Stimulated activated CD8-positive, alpha-beta memory T cell treated with anti-CD3 and anti-CD28 coated beads, Interleukin-12 subunit alpha, Interleukin-12 subunit beta, amount 100 ng/mL, for 24 hours (primary cell): ENCODE data around the gene FA2H.
A peak's percentile ranks its signal among the peaks of the same experiment; 100 is the strongest.
"Not testable (repeated sequence)": the region's sequence is repeated elsewhere in the genome, so short reads cannot be mapped to it uniquely, and the experiment has no call there.

ENCODE experiments used
- DNase-seq: peaks from one replicate; pipeline ENCODE4 v3.0.0-alpha.2; 2020; ENCODE audit errors: extremely low read depth

Gene FA2H

DNA sequence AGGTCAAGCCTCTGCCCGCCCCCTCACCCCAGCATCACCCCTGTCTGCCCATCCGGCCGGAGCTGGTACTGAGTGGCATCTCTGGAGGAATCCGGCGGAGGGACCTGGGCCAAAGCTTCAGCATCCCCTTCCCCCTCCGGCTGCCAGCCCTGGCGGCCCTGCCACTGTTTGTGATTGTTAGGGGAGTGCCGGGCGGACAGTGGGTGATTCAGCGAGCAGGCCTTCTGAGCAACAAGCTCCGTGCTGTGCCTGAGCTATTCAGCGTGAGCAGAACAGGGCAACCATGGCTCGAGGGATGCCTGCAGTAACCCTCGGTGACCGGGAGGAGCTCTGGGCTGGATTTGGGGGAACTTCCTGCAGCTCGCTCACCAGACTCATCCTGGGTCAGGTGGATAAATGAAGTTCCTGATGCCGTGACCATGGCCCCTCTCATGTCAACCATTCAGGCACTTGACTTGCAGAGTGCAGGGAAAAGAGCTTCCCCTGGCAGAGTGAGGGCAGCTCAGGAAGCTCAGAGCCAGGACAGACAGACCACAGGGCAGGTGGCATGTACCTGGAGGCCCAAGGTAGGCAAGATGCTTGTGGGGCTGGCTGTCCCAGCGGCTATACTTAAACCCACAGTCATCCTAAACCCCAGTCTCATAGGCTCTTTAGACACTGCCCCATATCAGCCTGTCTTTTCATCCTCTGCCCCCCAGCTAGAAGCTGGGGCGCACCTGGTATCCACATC, 49.6 kb downstream of the FA2H start:
- DNase-seq, result no peak

DNA sequence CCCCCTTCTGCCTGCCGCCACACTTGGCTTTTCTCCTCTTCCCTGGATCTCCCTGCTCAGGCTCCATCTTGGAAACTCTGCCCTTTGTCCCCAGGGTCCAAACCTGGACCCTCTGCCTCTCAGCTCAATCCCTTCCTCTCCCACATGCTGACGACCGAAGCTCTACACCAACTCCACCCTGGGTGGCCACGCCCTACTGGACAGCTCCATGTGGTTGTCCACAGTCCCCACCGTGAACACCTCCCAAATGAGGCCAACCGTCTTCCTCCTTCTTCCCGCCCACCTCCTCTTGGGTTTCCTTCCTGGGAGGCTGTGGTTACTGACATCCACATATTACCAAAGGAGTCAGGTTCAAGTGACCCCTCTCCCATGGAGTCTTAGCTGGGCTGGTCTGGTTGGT, 51.4 kb downstream of the FA2H start:
- DNase-seq, result no peak

DNA sequence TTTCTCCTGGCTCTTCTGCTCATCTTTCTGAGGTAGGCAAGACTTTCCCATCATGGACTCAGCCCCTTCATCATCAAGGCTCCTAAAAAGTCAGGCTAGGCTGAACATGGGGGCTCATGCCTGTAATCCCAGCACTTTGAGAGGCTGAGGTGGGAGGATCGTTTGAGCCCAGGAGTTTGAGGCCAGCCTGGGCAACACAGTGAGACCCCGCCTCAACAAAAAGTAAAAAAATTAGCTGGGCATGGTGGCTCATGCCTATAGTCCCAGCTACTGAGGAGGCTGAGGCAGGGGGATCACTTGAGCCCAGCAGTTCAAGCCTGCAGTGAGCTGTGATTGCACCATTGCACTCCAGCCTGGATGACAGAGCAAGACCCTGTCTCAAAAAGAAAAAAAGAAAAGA, 52.5 kb downstream of the FA2H start:
- DNase-seq, result not testable (repeated sequence)

DNA sequence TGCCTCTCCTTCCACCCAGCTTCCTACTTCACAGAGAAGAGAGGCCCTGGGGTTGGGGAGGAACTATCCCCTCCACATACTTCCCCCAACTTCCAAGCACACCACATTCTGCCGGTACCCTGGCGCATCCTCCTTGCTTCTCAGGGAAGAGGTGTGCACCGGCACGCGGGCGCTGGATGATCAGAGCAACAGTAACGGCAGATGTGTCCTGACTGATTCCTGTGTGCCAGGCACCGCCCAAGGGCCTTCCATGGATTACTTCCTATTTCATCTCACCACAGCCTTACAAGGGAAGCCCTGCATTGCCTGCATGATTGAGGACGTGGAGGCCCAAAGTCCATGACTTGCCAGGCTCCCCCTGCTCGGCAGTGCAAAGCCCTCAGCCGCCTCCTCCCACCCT, 52.9 kb downstream of the FA2H start:
- DNase-seq, result no peak

DNA sequence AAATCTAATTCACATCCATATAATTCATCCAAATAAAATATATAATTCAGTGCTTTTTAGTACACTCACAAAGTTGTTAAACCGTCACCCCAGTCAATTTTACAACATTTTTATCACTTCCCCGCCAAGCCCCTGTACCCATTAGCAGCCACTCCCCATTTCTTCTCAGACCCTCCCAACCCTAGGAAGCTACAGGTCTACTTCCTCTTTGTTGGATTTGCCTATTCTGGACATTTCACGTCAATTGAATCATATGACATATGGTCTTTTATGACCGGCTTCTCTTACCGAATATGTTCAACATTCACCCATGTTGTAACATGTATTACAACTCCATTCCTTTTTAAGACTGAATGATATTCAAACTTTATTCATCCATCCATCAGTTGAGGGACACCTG, 54.0 kb downstream of the FA2H start:
- DNase-seq, result no peak

DNA sequence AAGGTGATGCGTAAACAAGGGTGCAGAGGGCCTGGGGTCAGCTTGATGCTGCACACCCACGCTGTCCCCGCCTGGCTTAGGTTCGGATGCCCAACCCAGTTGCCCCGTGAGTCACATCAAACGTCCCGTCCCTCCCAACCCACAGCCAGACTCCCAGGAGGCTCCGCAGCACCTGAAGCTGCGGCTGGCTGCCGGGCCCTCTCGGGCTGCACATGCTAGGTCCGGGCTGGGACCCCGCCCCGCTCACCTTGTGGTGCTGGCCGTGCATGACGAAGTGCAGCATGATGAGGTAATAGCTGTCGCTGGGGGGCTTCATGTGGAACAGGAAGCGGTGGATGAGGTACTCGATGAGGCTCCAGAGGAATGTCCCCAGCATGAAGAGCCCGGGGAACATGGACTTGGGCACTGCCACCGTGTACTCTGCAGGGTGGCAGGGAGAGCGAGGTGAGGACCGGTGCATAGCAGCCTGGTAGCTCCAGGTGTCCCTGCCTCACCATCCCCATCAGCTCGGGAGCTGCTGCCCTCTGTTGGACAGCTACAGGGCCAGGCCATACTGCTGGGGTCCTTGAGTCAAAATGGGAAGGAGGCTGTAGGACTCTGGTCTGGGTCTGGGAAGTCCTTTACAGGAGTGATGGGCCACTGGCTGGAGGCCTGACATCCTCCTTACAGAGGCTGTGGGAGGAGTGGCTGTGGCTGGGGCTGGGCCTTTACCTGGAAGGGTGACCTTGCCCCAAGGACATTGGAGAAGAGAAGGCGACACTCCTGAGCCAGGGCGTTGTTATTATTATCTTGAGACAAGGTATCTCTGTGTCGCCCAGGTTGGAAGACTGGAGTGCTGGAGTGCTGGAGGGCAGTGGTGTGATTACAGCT, 55.6 kb downstream of the FA2H start:
- no peak for DNase-seq

DNA sequence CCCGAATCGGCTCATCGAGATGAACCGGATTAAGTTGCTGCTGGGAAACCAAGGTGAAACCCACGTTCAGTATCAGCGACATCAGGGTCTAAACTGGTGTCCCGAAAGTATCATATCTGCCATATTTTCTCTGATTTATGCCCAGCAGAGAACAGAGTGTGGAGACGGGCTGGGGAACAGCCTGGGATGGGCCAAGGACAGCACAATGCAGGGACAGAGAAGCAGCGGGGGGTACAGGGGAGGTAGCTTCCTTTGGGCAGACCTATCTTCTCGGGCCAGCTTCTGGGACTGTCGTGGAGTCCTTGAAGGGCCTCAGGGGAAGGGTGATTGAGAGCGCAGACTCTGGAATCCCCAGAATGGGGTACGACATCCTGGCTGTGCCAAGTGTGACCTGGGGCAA, 56.5 kb downstream of the FA2H start:
- no peak for DNase-seq

DNA sequence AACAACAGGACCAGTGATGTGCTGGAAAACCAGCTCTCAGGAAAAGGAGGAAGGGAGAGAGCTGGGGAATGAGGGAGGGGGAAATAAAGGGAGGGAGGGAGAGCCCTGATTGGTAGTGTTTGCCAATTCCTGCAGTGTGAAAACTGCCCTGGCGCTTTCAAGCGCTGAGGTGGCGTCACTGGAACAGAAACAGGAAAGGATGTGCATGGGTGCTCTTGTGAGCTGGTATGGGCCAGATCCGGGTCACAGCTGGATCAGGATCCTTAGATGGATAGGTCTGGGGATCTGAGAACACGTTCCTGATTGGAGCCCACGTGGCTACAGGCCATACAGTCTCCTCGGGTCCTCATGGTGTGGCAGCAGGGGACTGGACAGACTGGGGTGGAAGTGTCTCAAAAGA, 57.3 kb downstream of the FA2H start:
- no peak for DNase-seq

DNA sequence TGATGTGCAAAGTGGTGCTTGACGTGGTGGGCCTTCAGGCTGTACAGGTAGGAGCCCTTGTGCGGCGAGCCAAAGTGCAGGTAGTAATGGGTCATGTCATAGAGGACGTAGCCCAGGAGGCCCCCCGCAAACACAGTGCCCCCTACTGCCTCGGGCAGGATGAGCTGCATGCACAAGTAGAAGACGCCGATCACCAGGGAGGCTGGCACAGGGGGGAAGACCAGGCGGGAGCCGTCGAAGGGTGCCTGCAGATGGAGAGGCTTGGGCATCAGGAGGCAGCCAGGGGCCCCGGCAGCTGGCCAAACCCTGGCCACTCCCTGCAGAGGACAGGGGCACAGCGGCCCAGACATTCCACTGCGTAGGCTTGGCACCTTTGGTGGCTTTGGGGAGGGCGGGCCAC, 58.3 kb downstream of the FA2H start:
- no peak for DNase-seq

DNA sequence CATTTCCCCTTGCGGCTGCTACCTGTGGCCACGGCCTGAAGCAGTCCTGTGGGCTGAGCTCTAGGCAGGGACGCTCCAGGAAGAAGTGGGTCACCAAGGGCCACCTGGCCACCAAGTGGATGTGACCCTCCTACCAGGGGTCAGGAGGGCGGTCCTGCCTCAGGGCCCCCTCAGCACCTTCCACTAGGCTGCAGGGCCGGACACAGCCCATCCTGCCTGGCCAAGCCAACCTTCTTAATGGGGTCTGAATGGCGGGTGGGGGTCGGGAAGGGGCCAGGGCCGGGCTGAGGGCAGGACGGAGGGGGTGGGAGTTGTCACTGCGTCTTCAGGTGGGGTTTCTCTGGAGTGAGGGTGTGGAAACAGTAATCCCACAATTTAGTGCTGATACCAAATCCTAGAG, 60.7 kb downstream of the FA2H start:
- no peak for DNase-seq

DNA sequence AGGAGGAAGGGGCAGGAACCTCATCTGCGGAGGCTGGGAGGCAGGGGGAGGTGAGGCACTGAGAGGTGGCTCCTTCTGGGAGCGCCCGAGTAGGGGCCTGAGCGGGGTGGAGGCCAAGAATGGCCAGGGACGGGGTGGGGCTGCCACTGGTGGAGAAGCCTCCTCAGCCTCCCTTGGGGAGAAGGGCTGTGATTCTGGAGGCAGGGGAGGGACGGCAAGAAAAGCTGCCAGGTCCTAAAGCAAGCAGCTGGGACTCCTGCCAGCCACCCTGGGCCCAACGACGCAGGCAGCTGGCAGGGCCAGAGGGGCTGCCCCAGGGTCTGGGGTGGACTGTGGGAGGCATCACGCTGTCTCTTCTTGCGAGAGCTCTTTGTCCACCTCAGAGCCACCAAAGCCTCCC, 61.3 kb downstream of the FA2H start:
- DNase-seq, result no peak

DNA sequence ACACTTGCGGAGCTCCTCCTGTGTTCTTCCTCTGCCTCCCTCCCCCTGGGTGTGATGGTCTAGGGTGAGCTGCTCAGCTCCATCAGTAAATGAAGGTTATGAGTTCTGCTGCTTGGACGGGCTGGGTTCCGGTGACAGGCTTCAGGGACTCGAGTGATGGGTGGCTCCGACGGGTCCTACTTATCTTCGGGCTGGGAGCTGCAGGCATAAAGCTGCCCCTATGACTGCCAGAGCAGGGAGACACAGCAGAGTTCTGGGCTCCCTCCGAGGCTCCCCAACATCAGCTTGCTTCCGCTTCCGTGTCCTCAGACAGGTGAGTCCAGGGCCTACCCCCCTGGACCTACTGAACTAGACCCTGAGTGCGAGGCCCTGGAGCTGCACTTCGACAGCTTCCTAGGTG, 62.7 kb downstream of the FA2H start:
- DNase-seq, result no peak

DNA sequence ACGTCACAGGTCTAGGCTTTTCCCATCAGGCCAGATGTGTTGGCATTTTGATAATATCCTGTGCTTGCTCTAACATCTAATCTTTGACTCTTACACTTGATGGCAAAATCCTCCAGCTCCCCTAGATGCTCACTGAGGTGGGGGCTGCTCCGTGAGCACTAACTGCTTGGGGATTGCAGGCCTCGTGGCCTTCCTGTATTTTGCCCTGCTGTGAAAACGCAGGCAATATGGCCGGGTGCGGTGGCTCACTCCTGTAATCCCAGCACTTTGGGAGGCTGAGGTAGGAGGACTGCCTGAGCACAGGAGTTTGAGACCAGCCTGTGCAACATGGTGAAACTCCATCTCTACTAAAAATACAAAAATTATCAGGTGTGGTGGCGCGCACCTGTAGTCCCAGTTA, 64.2 kb downstream of the FA2H start:
- DNase-seq, result no peak

DNA sequence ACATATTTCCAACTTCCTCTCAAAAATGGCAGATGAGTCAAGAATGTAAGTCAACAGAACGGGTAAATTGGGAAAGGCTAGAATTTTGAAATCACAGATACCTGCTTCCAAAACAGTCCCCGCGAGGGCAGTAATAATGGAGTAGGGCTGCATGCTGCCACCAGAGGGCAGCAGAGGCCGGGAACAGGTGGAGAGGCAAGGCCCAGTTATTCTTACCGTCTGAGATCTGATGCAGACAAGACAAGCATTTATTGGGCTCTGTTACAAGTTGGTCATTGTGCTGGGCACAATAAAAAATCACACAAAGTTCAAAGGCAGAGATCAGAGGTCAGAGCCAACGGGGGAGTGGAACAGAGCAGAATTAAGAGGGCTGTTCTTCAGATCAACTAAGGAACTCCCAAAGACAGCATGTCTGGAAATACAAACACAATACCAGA, 65.2 kb downstream of the FA2H start:
- peak; percentile 47 for DNase-seq

DNA sequence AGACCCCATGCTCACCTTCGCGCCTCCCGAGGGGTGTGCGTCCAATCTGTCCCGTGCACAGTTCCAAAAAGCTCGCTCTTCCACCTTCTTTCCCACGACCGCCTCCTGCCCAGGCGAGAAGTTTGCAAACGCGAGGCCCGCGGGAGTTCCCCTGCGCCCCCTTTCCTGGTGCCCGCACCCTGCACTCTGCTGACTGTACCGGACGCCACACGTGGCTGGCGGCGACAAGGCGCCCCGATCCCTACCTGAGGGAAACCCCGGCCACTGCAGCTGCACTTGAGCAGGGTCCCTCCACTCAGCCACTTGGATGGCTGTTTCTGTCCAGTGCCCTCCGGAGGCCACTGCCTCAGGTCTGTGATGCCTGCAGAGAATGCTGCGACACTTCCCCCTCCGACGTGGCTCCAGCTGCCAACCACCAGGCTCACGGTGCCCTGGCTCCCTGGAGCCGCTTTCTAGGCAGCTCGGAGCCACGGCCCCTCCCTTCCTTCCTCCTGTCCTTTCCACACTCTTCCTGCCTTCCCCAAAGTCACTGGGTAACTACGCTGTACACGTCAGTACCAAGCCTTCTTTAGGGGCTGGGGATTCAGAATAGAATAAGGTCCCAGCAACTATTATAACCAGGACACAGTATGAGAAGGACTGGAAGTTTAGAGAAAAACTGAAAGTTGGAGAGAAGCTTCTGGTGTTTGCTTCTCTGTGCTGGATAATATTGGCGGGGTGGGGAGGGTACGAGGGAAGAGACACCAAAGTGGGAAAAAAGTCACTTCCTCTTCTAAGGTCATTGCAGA, 74.0 kb downstream of the FA2H start, which contains the start of gene MLKL:
TSS of gene MLKL (minus strand) at position 425 of the 788 bp plus-strand sequence. CDS start 5,105 bp downstream, outside the sequence.
- no peak for DNase-seq

DNA sequence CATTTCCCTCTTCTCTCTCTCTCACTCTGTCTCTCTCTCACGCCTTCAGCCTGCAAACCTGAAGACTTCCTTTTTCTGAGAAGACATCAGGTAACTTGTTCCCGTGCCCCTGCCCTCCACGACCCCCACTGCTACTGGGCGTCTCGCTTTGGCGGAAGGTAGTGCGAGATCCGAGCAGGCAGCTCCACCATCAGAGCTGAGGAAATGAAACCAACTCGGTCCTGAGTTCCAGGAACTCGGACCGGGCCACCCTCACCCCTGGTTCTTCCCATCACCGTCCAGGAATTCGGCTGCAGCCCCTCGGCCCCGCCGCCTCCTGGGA, 74.5 kb downstream of the FA2H start:
- no peak for DNase-seq

DNA sequence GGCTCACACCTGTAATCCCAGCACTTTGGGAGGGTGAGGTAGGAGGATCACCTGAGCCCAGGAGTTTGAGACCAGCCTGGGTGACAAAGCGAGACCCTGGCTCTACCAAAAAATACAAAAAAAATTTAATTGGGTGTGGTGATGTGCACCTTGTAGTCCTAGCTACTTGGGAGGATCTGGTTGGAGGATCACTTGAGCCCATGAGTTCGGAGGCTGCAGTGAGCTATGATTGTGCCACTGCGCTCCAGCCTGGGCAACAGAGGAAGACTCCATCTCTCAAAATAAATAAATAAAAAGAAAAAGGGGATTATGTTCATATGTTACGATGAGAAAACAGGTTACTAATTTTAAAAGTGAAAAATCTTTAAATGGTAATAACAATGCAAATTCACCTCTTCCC, 75.0 kb downstream of the FA2H start:
- DNase-seq, result no peak

DNA sequence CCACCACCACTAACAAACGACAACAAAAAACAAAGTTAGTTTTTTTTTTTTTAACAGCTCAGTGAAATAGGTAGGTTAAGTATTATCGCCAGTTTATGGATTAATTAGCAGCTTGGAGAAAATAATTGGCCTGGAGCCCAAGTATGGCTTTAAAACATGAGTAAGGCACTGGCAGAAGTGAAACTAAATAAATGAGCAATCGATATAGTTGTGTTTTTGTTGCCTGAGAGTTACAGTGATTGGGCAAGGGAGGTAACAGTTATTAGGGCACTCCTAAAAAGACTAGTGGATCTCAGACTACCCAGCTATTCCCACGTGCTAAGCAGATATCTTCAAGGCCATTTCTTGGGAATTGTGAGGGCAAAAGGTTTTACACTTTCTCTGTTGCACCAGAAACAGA, 76.4 kb downstream of the FA2H start:
- no peak for DNase-seq

DNA sequence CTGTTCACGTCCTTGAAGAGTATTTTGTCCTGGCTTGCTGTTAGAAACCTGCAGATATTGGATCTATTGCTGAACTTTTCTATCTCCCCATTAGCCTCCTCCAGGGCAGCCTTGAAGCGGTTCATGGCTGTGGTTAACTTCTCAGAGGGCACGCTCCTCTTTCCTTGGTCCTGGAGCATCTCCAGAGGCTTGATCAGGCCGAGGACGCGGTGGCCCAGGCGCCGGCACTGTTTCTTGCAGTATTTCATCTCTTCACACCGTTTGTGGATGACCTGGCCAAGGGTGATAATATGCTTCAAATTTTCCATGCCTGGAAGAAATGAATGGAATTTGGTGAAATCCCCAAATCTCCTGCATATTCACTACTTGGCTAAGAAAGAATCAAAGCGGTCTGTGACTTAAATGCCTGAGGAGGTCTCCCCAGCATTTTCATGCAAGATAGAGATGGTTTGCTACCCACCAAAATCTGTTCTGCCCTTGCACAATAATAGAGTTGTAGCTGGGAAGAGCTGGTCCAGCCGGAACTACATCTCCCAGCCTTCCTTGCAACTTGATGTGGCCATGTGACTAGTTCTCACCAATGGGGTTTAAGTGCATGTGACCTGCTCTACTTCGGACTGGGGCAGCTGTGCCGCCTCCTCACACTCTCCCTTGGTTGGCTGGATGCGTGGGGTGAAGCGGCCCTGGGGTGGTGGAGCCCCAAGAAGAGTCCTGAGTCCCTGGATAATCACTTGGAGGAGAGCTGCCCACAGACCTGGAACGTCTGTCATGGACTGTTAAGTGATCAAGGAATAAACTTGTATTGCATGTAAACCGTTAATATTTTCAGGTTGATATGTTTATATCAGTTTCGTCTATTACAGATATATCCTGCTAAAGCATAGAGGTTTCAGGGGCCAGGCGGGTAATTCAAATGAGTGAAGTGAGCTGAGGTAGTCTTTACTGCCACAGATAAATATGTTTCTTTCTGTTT, 78.9 kb downstream of the FA2H start:
- DNase-seq, result no peak

DNA sequence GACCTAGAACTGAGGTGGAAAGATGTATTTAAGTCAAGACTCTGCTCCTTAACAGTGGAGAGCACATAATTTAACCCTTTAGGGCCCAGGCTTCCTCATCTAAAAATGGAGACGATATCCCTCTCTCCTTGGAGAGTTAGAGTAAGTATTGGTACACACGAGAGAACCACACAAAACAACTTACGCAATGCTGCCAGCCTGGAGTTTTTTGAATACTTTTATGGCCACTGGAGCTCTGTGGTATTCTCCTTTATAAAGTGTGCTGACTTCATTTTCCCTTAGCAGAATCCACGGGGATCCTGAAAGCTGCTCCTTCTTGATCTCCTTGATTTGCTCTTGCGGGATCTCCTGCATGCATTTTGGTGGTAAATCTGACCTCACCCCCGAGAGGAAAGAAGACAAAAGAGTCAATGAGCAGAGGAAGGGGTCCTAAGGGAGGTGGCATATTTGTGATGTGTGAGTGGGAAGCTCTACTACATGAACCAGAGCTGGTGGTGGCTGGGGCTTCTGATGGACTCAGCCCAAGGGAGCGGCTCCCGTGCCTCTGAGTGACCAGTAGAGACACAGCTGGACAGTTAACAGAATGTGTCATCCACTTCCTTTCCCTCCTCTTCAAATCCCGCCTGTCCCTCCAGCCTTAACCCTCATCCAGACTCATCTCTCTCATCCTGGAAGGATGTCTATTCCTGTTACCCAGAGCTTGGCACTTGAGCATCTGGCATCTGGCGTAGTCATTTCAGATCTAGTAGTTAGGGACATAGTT, 83.3 kb downstream of the FA2H start:
- DNase-seq, result no peak

DNA sequence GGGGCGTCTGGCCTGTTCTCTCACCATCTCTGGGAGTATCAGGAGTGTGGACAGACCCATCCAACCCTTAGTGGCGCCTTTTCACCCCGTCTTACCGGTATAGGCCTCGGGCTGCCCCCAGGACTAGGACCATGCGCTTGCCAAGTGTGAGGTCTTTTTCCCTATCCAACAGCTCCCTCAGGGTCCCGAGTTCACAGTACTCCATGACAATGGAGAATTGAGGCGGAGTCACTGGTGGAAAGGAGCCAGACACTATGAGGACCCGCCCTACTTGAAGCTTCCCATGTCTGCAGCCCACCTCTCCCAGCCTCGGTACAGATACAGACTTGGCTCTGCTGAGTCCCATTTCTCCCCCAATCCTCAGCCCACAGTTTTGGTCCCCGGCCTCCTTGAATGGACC, 92.1 kb downstream of the FA2H start:
- DNase-seq, result no peak
